HG03064 (cell line): ENCODE data around the gene PLD4.

Experiments
- ATAC-seq: cut with Tn5 transposase; IDR thresholded peaks from one replicate; pipeline ENCODE4 v1.9.1; 2021; ENCODE audit warnings: low read depth; ENCODE audit not compliant: unreplicated experiment

PLD4 gene

DNA sequence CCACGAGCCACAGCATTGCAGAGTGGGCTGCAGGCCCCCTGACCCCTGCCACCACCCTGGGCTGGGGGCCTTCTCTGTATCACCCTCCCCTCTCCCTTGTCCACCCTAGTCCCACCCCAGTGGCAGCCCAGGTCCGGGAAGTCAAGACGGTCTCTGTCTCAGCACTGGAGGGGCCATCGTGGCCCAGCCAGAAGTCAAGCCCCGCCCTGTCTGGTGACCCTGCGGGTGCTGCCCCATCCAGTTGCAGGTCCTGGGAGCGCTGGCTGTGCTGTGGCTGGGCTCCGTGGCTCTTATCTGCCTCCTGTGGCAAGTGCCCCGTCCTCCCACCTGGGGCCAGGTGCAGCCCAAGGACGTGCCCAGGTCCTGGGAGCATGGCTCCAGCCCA is 2.7 kb downstream of the PLD4 start:
- ATAC-seq = no peak

- ATAC-seq = no peak
Measured at GRCh38 chr14:104927901-104928300, 3.2 kb downstream of the PLD4 start.

GRCh38 chr14:104928391-104929133 is 3.9 kb downstream of the PLD4 start:
- ATAC-seq = no peak

- ATAC-seq = no peak
Measured at GRCh38 chr14:104929268-104930230, 4.9 kb downstream of the PLD4 start.

GRCh38 chr14:104930526-104931303 is 6.0 kb downstream of the PLD4 start:
- no peak for ATAC-seq

DNA sequence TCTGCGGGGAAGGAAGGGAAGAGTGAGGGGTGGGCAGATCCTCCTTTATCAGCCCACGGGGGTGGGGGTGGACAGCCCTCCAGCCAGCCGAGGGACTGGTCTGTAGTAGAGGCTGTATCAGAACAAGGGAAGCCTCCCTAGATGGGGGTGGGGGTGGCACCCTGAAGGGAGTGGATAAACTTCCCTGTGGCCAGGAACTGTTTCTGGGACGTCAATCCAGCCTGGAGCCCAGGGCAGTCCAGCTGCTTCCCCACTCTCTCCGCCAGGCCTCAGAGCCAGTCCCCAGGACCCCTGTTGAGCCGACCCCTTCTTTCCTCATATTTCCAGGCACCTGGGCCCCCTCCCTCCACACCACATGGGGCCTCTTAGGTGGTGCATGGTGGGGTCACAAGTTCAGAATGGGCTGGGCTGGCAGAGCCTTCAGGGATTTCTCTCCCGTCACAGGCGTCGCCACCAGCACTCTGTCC is 6.7 kb downstream of the PLD4 start:
- no peak for ATAC-seq

DNA sequence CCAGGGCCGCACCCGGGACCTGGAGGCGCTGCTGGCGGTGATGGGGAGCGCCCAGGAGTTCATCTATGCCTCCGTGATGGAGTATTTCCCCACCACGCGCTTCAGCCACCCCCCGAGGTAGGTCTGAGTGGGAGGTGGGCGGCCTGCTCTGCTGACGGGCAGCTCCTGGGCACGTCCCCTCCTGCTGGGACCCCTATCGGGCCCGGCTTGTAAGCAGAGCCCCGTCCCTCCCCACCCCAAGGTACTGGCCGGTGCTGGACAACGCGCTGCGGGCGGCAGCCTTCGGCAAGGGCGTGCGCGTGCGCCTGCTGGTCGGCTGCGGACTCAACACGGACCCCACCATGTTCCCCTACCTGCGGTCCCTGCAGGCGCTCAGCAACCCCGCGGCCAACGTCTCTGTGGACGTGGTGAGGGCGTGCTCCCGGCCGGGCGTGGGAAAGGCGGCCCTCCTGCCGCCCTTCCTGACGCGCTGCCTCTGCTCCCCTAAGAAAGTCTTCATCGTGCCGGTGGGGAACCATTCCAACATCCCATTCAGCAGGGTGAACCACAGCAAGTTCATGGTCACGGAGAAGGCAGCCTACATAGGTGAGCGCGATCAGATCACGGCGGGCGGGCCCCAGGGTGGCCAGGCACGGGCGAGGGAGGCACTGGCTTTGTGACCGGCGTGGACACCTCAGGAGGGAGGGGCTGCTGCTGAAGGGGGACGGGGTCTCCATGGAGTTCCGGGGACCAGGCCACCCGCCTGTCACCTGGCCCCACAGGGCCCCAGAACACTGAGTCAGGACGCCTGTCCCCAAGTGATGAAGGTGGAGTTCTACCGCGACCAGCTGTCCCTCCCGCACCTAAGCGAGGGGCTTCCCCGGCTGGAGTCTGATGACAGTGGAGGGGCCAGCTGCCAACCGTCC is 7.3 kb downstream of the PLD4 start:
- no peak for ATAC-seq

- no peak for ATAC-seq
Measured at GRCh38 chr14:104932676-104933631, 8.3 kb downstream of the PLD4 start.

- no peak for ATAC-seq
Measured at GRCh38 chr14:104933746-104934733, 9.4 kb downstream of the PLD4 start.

- ATAC-seq = no peak
Measured at GRCh38 chr14:104935026-104935650, 10.5 kb downstream of the PLD4 start.

DNA sequence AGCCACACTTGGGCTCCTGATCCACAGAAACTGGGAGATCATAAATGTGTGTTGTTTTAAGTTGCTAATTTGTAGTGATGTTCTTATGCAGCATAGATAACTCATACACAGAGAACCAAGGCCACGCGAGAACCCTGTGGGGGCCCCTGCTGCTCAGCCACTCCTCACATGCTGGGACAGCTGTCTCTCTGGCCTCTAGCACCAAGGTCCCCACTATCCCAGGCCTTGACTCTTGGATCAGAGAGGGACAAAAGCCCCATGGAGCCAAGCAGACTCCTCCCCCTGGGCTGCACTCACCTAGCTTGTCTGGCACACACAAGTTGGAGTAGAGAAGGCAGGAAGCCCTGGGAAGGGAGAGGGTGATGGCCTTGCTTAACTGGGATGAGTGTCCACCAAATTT is 11.3 kb downstream of the PLD4 start:
- no peak for ATAC-seq

DNA sequence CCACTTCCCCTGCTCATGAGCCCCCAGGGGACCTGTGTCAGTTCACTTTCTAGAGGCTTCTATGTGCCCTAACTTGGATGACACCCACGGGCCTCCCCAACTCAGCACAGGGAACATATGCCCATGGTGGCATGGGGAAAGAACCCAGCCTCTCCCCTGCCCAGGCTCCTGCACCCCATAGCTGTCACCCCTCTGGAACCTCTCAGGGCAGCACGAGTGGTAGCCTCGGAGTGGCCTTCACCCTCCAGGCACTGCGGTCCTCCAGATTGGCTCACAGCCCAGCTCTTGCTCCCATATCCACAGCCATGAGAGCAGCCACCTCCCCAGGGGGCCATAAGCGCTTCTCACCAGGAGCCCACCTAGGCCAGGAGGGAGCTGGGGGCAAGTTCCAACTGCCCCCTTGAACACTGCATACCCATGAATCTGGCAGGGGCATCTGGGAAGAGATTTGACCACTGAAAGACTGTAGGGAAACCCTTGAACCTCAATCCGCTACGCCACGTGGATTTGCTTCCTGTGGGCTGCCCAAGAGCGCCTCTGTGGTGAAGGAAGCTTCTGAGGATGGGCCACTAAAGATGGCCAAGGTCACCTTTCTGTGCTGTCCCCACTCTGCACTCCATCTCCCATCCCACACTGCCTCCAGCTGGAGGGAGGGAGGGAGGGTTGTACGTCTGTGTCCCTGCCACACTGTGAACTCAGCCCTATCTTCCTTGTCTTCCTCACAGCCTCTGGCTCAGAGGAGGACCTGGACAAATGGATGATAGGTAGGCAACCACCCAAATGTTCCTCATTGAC is 11.9 kb downstream of the PLD4 start:
- no peak for ATAC-seq

DNA sequence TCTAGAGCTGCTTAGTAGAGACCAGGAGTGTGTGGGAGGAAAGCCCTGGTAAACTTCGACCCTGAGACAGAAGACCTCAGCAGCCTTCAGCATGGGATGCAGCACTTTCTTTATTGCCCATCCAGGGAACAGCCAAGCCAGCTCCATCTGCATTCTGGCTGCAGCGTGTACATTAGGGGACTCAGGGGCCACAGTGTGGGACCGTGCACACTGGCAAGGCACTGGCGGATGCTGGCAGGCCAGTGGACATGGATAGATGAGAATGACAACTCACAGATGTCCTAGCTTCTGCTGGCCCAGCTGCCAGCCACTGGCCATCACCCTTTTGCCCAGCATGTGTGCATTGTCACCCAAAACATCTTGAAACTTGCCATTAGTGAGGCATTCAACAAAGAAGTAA is 12.5 kb downstream of the PLD4 start:
- ATAC-seq = no peak

- ATAC-seq = no peak
Measured at GRCh38 chr14:104937694-104938365, 13.2 kb downstream of the PLD4 start.

- no peak for ATAC-seq
Measured at GRCh38 chr14:104938436-104938835, 13.8 kb downstream of the PLD4 start.

DNA sequence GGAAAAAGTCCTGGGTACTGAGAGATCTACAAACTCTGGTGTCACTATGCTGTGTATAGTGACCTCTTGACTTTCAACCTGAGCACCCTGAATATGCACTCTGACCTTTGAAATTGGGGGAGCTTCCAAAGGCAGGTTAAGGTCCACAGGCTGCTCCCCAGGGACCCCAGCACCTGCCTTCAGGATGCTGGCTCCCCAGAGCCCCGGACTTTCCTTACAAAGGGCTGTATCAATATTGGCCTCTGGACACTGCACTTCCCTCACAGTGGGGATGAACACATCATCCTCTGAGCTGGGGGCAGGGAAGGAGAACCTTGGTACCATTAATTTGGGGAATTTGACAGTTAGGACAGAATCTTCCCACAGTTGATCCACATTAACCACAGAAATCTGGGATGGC is 14.3 kb downstream of the PLD4 start:
- ATAC-seq = no peak
